GM21528 (cell line): ENCODE results near the gene HADHB.
"Not testable (repeated sequence)": the region's sequence is repeated elsewhere in the genome, so short reads cannot be mapped to it uniquely, and the experiment has no call there.

Experiments used
- ATAC-seq: cut with Tn5 transposase; IDR thresholded peaks from one replicate; pipeline ENCODE4 v1.9.1; 2021; ENCODE audit warnings: mild to moderate bottlenecking, moderate library complexity; ENCODE audit not compliant: unreplicated experiment, low FRiP score

HADHB gene

DNA sequence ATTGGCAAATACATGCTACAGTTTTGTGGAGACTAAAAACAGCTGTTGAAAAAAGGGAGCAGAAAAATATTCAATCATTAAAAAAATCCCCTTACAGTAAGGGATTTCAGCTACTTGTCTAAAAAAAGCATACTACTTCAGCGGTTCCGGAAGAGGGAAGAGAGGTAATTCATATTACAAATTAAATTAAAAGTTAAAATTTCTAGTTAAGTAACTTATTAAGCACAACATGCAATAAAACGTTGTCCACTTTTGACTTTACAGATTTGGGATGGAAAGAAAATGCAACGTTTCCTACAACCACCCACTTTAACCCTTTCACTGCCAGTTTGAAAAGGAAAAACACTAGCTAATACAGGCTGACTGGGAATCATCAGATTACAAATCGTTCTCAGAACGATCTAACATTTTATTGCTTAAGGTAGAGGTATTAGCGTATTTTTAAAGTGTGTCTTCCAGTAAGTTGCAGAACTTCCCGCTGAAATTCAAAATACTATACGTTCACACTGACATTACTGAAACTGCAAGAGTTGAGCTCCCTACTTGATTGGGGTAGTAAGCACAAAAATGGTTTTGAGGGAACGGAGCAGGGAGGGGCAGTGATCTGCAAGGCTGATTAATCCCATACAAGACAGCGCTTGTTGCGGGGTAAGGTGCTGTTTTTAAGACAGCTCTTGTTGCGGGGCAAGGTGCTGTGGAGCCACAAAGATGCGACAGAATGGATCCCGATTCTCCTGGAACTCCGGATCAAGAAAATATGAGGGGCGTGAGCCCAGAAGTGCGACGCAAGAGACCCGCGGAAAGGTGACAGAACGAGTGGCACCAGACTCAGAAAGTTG, 1.1 kb upstream of the HADHB start:
- ATAC-seq = peak; percentile 4

GRCh38 chr2:26245231-26245732, 543 bp downstream of the HADHB start:
- peak; percentile 24 for ATAC-seq

- peak; percentile 36 for ATAC-seq
Measured at GRCh38 chr2:26245810-26246209, 1.1 kb downstream of the HADHB start.

DNA sequence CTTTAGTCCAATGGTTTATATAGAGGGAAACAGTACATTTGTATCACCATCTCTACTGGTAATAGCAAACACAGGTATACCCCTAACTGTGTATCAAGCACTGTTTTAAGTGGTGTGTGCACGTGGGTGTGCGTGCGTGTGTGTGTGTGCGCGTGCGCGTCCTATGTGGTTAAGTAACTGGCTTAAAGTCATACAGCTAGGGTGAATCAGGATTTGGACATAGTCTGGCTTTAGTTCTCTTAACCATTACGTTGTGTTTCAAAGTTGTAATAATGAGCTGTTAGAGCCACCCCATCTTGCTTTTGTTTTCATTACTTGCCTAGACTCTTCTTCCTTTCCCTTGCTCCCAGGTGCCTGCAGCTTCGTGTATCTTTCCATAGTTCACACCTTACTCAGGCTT, 2.1 kb downstream of the HADHB start:
- ATAC-seq = no peak

DNA sequence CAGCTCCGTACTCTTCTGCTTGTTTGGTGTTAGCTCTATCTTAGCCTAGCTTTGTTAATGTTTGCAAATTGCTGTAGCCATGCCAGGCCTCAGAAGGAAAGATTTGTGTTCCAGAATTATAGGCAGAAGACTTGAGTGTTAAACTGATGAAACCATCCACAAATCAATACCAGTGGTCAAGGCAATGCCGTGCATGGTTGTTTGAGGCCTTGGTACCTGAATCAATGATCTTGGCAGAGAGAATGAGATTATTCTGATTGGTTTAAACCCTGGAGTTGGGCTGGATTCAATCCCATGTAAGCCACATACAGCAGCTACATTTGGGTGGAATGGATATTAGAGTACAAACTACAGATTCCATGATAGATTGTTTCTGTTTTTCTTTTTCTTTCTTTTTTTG, 4.9 kb downstream of the HADHB start:
- no peak for ATAC-seq

DNA sequence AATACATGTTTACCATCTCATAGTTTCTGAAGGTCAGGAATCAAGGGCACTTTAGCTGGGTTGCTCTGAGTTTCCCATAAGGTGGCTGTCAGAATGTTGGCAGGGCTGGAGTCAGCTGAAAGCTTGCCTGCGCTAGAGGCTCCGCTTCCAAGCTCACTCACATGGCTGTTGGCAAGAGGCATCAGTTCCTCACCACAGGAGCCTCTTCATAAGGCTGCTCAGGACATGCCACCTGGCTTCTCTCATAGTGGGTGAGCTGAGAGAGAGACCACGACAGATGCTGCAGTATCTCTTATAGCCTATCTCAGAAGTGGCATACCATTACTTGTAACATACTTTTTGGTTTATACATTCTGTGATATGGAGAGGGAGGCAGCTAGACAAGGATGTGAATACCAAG, 7.2 kb downstream of the HADHB start:
- no peak for ATAC-seq

GRCh38 chr2:26255759-26256384, 11.1 kb downstream of the HADHB start:
- no peak for ATAC-seq

DNA sequence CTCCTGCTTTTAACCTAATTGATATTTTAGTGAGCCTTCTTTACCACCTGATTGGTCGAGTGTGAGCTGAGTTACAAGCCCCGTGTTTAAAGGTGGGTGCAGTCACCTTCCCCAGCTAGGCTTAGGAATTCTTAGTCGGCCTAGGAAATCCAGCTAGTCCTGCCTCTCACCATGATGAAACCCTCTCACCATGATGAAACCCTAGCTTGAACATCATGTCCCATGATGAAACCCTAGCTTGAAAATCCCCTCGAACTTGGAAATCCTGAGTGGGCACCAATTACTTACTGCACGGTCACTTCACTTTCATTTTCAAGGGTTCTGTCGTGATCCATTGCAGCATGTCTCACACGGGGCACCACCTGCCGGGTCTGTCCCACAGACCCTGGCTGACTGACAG, 14.1 kb downstream of the HADHB start:
- not testable (repeated sequence) for ATAC-seq

DNA sequence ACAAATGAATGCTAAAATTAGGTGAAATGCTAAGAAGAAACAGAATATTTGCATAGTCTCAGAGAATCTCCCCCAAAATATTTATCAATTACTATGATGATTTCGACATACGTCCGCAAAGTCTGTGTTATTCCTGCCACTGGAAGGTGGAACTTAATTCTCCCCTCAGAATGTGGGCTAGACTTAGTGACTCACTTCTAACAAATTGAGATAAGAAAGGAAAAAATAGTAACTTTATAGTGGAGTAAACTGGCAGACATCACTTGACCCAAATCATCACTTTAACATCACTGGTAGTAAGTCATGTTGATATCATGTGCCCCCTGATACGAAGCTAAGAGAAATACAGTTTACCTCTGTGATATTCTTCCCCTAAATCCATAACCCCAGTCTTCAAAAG, 23.5 kb downstream of the HADHB start:
- no peak for ATAC-seq

- ATAC-seq = not testable (repeated sequence)
Measured at GRCh38 chr2:26268670-26269385, 24.1 kb downstream of the HADHB start.

DNA sequence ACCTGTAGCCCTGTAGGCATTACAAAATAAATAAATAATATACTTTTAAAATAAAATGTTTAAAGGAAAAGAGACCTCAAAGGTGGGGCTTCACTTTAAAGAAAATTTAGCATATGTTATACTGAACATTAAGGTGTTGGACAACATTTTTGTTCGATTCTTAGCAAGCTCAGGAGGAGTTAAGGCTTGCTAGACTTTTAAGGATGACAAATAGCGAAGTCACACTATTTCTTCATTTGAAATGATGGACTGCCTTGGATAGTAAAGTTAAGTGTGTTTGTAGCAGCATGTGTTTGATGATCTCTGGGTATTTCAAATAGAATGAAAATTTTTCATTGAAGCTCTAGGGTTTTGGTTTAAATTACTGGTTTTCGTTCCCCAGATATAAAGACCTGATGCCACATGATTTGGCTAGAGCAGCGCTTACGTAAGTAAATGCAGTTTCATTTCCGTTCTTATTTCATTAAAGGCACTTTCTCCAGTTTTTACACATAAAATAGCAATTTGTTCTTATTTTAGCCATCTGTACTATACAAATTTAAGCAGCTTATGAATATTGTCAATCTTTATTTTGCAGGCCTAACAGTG, 24.9 kb downstream of the HADHB start:
- ATAC-seq = no peak

DNA sequence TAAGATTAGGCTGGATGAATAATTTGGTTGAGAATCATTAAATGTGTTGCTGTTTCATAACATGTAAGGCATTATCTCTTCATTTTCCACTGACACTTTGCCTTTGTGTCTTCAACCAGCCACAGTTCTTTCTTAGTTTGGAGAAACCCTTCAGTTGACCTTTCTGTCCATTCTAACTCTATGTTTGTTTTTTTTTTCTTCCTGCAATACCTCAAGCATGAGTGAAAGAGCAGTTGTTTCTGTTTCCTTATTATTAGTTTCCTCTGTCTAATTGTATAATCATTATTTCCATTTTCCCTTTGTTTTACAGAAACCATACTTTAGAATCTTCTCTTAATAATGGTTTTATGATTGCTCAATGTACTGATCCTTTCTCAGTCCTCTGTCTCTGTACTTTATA, 25.6 kb downstream of the HADHB start:
- no peak for ATAC-seq

- ATAC-seq = no peak
Measured at GRCh38 chr2:26273501-26273900, 28.8 kb downstream of the HADHB start.

GRCh38 chr2:26274058-26274613, 29.4 kb downstream of the HADHB start:
- no peak for ATAC-seq

- ATAC-seq = no peak
Measured at GRCh38 chr2:26276484-26277227, 31.9 kb downstream of the HADHB start.

- no peak for ATAC-seq
Measured at GRCh38 chr2:26279886-26280285, 35.1 kb downstream of the HADHB start.

- ATAC-seq = no peak
Measured at GRCh38 chr2:26281226-26281625, 36.5 kb downstream of the HADHB start.

GRCh38 chr2:26283606-26284005, 38.9 kb downstream of the HADHB start:
- no peak for ATAC-seq

DNA sequence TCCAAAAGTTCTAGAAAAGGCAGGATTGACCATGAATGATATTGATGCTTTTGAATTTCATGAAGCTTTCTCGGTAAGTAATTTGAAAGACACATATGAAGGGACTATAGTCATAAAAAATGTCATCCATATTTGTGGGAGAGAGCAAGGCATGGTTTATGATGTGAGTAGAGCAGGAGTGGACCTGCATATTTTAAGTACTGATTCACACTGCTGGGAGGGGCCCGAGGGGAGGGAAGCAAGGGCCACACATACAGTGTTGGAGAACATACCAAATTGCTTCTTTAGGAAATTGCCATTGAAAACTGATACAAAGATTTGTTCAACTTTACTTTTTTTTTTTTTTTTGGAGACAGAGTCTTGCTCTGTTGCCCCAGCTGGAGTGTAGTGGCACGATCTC, 39.4 kb downstream of the HADHB start:
- ATAC-seq = no peak

DNA sequence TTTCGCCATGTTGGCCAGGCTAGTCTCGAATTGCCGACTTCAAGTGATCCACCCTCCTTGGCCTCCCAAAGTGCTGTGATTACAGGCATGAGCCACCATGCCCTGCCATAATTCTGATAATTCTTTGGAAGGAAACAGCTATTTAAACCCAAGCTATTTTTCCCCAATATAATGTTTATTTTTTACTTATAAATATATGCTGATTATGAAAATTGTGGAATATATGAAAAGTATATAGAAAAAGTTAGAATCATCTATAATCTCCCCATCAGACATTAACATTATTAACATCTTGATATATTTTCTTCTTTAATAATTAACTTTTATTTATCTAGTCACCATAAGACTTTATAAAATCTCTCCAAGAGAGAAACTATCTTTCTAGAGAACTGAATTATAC, 41.2 kb downstream of the HADHB start:
- no peak for ATAC-seq
